RWPE2 (cell line): ENCODE measurements around the gene SPECC1.
"Not testable (repeated sequence)": the region's sequence is repeated elsewhere in the genome, so short reads cannot be mapped to it uniquely, and the experiment has no call there.

Experiments
- ATAC-seq: fragments of 200-7000 bp; cut with Tn5 transposase; 3 replicates; pipeline ENCODE4 v1.9.1; 2021; ENCODE audit warnings: low read depth
- DNase-seq: peaks from one replicate; pipeline ENCODE4 v3.0.0-alpha.2; 2020; ENCODE audit warnings: low spot score
- H3K27ac ChIP-seq: fragments of 450-650 bp; 2 replicates; pipeline ENCODE4 v1.5.1; 2017; ENCODE audit warnings: mild to moderate bottlenecking; ENCODE audit not compliant: poor library complexity, severe bottlenecking
- H3K27me3 ChIP-seq: fragments of 250-450 bp; sonication (Bioruptor Pico); 2 replicates; pipeline ENCODE4 v1.5.1; 2021; ENCODE audit warnings: mild to moderate bottlenecking, moderate library complexity; ENCODE audit not compliant: insufficient read depth, poor library complexity, severe bottlenecking
- H3K36me3 ChIP-seq: fragments of 250-450 bp; sonication (Bioruptor Pico); 2 replicates; pipeline ENCODE4 v1.5.1; 2020; ENCODE audit warnings: low read depth, mild to moderate bottlenecking, moderate library complexity
- H3K4me1 ChIP-seq: fragments of 250-450 bp; sonication (Bioruptor Pico); 2 replicates; pipeline ENCODE4 v1.5.1; 2021; ENCODE audit warnings: mild to moderate bottlenecking, moderate library complexity; ENCODE audit not compliant: insufficient read depth, poor library complexity, severe bottlenecking
- H3K4me3 ChIP-seq: fragments of 250-450 bp; sonication (Bioruptor Pico); 2 replicates; pipeline ENCODE4 v1.5.1; 2021; ENCODE audit warnings: mild to moderate bottlenecking, moderate library complexity; ENCODE audit not compliant: severe bottlenecking
- H3K9me3 ChIP-seq: fragments of 250-450 bp; sonication (Bioruptor Pico); 2 replicates; pipeline ENCODE4 v1.5.1; 2021; ENCODE audit warnings: mild to moderate bottlenecking, moderate library complexity; ENCODE audit not compliant: severe bottlenecking
- TF ChIP-seq, protein P1 (sequence below): fragments of 450-650 bp; IDR thresholded peaks from one replicate; pipeline ENCODE4 v1.5.1; 2017; ENCODE audit warnings: mild to moderate bottlenecking, moderate library complexity; ENCODE audit not compliant: poor library complexity, severe bottlenecking

SPECC1 gene

GRCh38 chr17:20230924-20231323 lies 221.8 kb downstream of the SPECC1 start:
- DNase-seq (no peak), ATAC-seq (no peak)
- Histone ChIP-seq H3K4me1 (no peaks in the 10 kb centered on the region), H3K27ac (no peak overlapping the region), H3K4me3 (no peak overlapping the region), H3K36me3 (peaks cover 78% of the 10 kb centered on the region), H3K9me3 (no peaks in the 10 kb centered on the region), H3K27me3 (no peaks in the 10 kb centered on the region)
- TF ChIP-seq, protein P1, sequence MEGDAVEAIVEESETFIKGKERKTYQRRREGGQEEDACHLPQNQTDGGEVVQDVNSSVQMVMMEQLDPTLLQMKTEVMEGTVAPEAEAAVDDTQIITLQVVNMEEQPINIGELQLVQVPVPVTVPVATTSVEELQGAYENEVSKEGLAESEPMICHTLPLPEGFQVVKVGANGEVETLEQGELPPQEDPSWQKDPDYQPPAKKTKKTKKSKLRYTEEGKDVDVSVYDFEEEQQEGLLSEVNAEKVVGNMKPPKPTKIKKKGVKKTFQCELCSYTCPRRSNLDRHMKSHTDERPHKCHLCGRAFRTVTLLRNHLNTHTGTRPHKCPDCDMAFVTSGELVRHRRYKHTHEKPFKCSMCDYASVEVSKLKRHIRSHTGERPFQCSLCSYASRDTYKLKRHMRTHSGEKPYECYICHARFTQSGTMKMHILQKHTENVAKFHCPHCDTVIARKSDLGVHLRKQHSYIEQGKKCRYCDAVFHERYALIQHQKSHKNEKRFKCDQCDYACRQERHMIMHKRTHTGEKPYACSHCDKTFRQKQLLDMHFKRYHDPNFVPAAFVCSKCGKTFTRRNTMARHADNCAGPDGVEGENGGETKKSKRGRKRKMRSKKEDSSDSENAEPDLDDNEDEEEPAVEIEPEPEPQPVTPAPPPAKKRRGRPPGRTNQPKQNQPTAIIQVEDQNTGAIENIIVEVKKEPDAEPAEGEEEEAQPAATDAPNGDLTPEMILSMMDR, result no peak

GRCh38 chr17:20232611-20233010 lies 223.5 kb downstream of the SPECC1 start:
- TF ChIP-seq, protein P1, result no peak
- no peaks in the 10 kb centered on the region for H3K4me1 ChIP-seq
- peaks cover 72% of the 10 kb centered on the region for H3K36me3 ChIP-seq

DNA sequence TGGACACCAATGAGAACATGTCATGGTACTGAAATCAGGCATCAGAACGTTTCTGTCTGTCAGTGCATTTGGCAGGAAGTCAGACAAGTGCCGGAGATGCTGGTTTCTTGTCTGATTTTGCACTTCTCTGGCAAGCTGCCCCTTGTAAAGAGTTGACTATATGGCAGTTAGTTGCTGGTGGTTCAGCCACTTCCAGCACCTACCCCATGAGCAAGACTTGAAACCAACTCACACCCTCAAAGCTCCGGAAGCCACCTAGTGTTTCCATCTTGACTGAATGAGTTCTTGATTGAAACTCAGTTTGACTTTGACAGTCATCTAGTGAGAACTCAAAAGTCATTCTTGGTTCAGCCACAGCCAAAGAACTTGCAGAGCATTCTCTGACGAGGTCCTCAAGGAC lies 225.1 kb downstream of the SPECC1 start:
- DNase-seq (no peak), ATAC-seq (no peak)
- TF ChIP-seq, protein P1, result no peak
- Histone ChIP-seq H3K9me3 (no peaks in the 10 kb centered on the region), H3K27me3 (no peaks in the 10 kb centered on the region), H3K4me3 (no peak overlapping the region), H3K27ac (no peak overlapping the region), H3K4me1 (no peaks in the 10 kb centered on the region), H3K36me3 (peaks cover 62% of the 10 kb centered on the region)

More at GRCh38 chr17:20232611-20233010, 223.5 kb downstream of the SPECC1 start:
- ATAC-seq, result no peak
- Histone ChIP-seq H3K27ac (no peak overlapping the region), H3K9me3 (no peaks in the 10 kb centered on the region), H3K27me3 (no peaks in the 10 kb centered on the region), H3K4me3 (no peak overlapping the region)
- DNase-seq, result no peak

GRCh38 chr17:20235747-20236146 lies 226.6 kb downstream of the SPECC1 start:
- Histone ChIP-seq H3K27me3 (no peaks in the 10 kb centered on the region), H3K9me3 (no peaks in the 10 kb centered on the region), H3K27ac (no peak overlapping the region), H3K36me3 (peaks cover 52% of the 10 kb centered on the region), H3K4me1 (no peaks in the 10 kb centered on the region), H3K4me3 (no peak overlapping the region)
- ATAC-seq (no peak), DNase-seq (no peak)
- TF ChIP-seq, protein P1, result no peak

GRCh38 chr17:20236578-20237227 lies 227.5 kb downstream of the SPECC1 start:
- H3K36me3 ChIP-seq, result peaks cover 46% of the 10 kb centered on the region
- H3K27ac ChIP-seq, result no peak overlapping the region
- TF ChIP-seq, protein P1, result no peak
- H3K27me3 ChIP-seq, result no peaks in the 10 kb centered on the region
- no peak for DNase-seq
- no peaks in the 10 kb centered on the region for H3K4me1 ChIP-seq
- no peaks in the 10 kb centered on the region for H3K9me3 ChIP-seq
- H3K4me3 ChIP-seq, result no peak overlapping the region
- no peak for ATAC-seq

DNA sequence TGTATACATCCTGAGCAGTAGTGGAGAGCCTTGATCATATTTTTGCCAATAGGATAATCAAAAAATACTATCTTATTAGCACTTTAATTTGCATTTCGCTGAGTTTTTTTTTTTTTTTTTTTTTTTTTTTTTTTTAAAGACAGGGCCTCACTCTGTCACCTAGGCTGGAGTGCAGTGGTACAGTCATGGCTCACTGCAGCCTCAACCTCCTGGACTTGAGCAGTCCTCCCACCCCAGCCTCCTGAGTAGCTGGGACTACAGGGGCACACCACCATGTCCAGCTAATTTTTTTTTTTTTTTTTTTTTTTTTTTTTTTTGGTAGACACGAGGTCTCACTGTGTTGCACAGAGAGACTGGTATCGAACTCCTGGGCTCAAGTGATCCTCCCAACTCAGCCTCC lies 230.6 kb downstream of the SPECC1 start:
- not testable (repeated sequence) for DNase-seq, H3K27me3 ChIP-seq, H3K4me1 ChIP-seq, H3K27ac ChIP-seq, H3K9me3 ChIP-seq, ATAC-seq, H3K4me3 ChIP-seq
- H3K36me3 ChIP-seq, result peaks cover 18% of the 10 kb centered on the region
